Right renal cortex interstitium (tissue), 3 donors: ENCODE measurements around the gene OFD1. TPM values are rescaled to one million over a fixed set of nuclear protein-coding genes. Genes with fewer than 3 reads are reported as not detected.

Experiments
- DNase-seq, 3 donors: peaks; one replicate each; pipeline ENCODE4 v3.0.0-alpha.2; 2013; ENCODE audit warnings: low read depth in 3 of 3, low spot score in 2 of 3
- polyA plus RNA-seq, 3 donors: library from polyadenylated mRNA; unstranded; fragments of 120-200 nt; gene quantifications; one replicate each; pipeline ENCODE4 v1.2.1, GENCODE V29; 2013; ENCODE audit not compliant: insufficient read length in 3 of 3

OFD1 gene
- polyA plus RNA-seq, 3 donors = 35.6 to 41.4 (median 35.8) TPM

GRCh38 chrX:13790206-13791131 is 55.9 kb downstream of the OFD1 start:
- no peak for DNase-seq

GRCh38 chrX:13791145-13791544 is 56.6 kb downstream of the OFD1 start:
- no peak for DNase-seq

DNA sequence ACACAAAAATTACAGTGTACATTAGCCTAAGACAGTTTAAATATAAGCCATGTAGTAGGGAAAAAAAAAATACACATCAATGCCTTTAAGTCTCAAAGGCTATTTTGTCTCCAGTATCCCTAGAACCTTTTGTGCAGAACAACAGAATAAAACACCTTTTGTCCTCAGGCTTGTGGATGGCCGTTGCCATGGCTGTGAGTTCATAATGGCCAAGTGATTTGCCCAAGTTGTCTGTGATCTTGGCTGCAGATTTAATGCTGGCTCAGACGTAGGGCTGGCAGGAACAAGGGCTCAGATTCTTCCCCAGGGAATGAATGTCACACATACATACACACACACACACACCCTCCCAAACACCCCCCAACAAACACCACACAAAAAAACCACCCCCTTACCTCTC is 57.0 kb downstream of the OFD1 start:
- no peak for DNase-seq

DNA sequence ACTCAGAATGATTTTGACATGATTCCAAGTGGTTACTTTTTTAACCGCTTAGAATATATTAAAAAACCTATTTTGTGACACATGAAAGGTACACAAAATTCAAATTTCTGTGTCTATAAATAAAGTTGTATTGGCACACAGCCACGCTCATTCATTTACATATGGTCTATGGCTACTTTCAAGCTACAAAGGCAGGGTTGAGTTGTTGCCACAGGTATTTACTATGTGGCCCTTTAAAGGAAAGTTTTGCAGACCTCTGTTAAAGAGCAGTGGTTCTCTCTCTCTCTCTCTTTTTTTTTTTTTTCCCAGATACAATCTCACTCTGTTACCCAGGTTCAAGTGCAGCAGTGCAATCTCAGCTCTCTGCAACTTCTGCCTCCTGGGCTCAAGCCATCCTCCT is 59.3 kb downstream of the OFD1 start:
- no peak for DNase-seq

DNA sequence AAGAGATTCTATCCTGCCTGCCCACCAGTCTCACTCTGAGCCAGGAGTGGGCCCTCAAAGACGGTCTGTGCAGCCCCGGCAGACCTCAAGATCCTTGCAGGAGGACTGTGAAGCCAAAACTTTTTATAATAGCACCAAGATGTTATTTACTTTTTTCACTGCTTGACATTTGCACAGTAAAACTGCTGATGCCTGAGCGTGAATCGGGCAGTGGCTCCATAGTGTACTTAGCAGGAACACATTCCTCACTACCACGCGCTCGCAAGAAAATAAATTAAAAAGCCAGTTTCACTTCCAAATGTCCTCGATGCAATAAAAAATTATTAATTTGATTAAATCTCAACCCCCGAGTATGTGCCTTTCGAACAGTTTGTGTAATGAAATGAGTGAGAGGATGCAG is 59.9 kb downstream of the OFD1 start:
- no peak for DNase-seq

GRCh38 chrX:13797512-13797911 is 63.0 kb downstream of the OFD1 start:
- DNase-seq = no peak

DNA sequence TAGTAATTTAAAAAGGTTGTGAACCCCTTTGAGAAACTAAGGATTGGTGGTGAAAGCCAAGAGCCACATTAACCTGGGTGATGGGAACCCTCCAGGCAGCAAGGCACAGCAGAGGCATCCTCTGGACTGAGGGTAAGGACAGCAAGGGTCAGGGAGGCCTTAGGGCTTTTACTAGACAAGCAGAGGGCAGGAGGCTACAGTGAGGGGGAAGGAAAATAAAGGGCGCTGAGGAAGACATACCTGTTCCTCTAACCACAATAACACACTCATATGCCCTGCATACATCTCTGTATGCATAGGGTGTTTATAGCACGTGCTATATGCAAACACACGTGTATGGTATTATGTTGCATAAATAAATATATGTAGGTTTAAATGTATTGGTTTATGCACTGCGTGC is 63.6 kb downstream of the OFD1 start:
- DNase-seq = no peak

GRCh38 chrX:13803116-13803515 is 68.6 kb downstream of the OFD1 start:
- DNase-seq = no peak

DNA sequence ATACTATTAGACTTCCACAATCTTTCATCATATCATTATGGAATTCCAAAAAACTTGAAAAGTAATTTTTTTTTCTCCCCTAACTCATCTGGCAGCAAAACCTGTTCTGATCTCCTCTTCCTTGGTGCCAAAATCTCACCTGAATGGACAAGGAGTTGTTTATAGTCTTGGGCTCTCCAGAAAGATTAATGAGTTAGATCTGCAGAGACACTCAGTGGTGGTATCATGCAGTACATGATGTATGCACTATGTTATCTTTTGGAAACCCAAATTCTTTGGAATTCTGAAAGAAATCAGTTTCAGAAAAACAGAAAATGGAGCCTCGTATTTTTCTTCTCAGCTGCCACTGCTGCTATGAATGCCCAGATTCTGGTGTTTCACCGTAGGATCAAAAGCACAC is 70.7 kb downstream of the OFD1 start:
- no peak for DNase-seq

- no peak for DNase-seq
Measured at GRCh38 chrX:13808293-13808692, 73.7 kb downstream of the OFD1 start.

- no peak for DNase-seq
Measured at GRCh38 chrX:13808865-13809264, 74.3 kb downstream of the OFD1 start.

DNA sequence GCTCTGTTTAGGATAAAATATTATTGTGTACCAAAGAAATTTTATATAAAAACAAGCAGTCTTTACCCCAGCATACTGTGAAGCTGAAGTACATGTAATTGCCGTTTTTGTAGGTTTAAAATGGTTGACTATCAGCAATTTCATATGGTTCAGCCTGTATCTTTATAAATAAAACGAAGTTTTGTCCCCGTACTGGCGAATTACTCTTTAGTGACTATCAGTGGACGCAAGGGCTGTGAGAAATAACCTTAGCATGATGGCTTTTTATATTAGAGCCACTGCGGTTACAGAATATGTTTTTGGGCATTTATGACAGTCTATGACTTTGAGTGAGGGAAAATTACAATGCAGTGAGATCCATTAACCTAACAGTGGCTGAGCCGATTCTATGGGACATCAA is 81.1 kb downstream of the OFD1 start:
- DNase-seq = no peak

- no peak for DNase-seq
Measured at GRCh38 chrX:13816176-13816575, 81.6 kb downstream of the OFD1 start.

DNA sequence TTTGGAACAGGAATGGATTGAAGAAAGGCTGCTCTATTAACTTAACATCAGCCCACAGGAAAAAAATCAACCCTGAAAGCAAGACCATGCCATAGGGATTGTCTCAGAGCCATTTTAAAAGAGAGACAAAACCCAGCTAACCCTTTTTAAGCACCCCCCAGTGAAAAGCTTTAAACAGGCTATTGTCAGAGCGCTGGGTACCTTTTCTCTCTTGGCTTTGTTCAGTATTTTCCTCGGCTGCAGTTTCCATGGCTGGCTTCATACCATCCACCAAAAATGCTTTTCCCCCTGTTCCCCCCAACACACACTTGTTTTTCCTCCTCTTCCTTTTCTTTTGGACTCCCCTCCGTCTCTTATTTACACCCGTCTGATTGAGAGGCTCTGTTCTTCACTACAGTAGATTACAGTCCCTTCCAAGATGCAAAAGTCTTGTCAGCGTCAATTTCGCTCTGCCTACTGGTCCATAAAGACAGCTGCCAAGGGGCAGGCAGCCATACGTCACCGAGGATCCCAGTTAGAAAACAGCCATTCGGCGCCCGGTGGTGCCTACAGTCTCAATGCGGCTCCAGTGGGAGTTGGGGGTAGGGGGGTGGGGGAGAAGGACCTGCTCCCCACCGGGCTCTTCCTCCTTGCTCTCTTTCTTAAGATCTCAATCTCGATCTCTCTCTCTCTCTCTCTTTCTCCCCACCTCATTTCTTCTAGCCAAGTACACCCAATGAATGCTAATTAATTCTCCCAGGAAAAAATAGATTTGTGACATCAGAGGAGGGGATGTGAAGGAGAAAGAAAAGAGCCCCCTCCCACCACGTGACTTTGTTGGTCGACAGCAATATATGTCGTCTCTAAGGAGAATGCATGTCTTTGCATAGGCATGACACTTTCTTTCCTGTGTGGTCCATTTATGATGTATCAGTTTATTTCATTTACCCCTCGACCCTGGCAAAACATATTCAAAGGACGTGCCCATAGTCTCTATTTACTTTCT is 82.4 kb downstream of the OFD1 start, which contains the start of gene GPM6B:
Gene GPM6B, minus strand, starts transcription at position 451 of the 985 bp plus-strand sequence. Its CDS starts 189 bp downstream, at position 262.
- DNase-seq = no peak

Other genes starting within 250 kb of the OFD1 start
- gene EGFL6, start 165.1 kb upstream of the OFD1 start, polyA plus RNA-seq = 10 to 100 TPM; 23.8 to 25.5 (median 25.2) TPM
- gene TCEANC, start 81.6 kb upstream of the OFD1 start, polyA plus RNA-seq = 1 to 10 TPM; 6.0 to 6.5 (median 6.4) TPM
- gene RAB9A, start 45.6 kb upstream of the OFD1 start, polyA plus RNA-seq = 10 to 100 TPM; 27.6 to 31.6 (median 28.9) TPM
- gene TRAPPC2, start 128 bp upstream of the OFD1 start, polyA plus RNA-seq = 10 to 100 TPM; 15.2 to 16.5 (median 16.4) TPM
- gene GPM6B, start 82.3 kb downstream of the OFD1 start, polyA plus RNA-seq = 10 to 100 TPM; 16.8 to 24.5 (median 18.6) TPM